Esophagus squamous epithelium (tissue), 5 donors: Measurements from ENCODE around the gene GJB6. TPM values are rescaled to one million over a fixed set of nuclear protein-coding genes. Genes with fewer than 3 reads are reported as not detected.

Experiments
- DNase-seq: peaks from one replicate; lab custom pipeline; 2025; lab: John Stamatoyannopoulos, UW
- H3K27ac ChIP-seq, 4 donors: fragments of 200-600 bp; sonication (generic); one replicate each; pipeline ENCODE4 v1.5.1; 2016 to 2019; ENCODE audit warnings: mild to moderate bottlenecking in 1 of 4
- H3K27me3 ChIP-seq, 4 donors: fragments of 200-600 bp; sonication (generic); 1 replicate in 3 of 4; 2 replicates in 1 of 4; pipeline versions ENCODE4 v1.5.1 to v1.6.0; 2017 to 2021; ENCODE audit warnings: antibody characterized with exemption in 1 of 4
- H3K36me3 ChIP-seq, 3 donors: fragments of 200-600 bp; sonication (generic); one replicate each; pipeline ENCODE4 v1.5.1; 2016 to 2019
- H3K4me1 ChIP-seq, 3 donors: fragments of 200-600 bp; sonication (generic); one replicate each; pipeline ENCODE4 v1.5.1; 2017 to 2019
- H3K4me3 ChIP-seq, 4 donors: fragments of 200-600 bp; sonication (generic); 1 replicate in 3 of 4; 2 replicates in 1 of 4; pipeline ENCODE4 v1.5.1; 2016 to 2019; ENCODE audit warnings: mild to moderate bottlenecking in 2 of 4, moderate library complexity in 1 of 4
- H3K9me3 ChIP-seq, 3 donors: fragments of 200-600 bp; sonication (generic); one replicate each; pipeline ENCODE4 v1.5.1; 2016 to 2019
- CTCF ChIP-seq, 6 experiments: fragments of 450-650 bp in 4 of 6; fragments of 200-600 bp in 2 of 6; sonication (generic) in 2 of 6; IDR thresholded peaks; one replicate each; pipeline ENCODE4 v1.5.1; 2016 to 2019; ENCODE audit warnings: antibody characterized with exemption in 6 of 6, mild to moderate bottlenecking in 4 of 6, moderate library complexity in 4 of 6
- POLR2A ChIP-seq, 4 donors: fragments of 450-650 bp; IDR thresholded peaks; one replicate each; pipeline ENCODE4 v1.6.1; 2017; ENCODE audit warnings: antibody characterized with exemption in 4 of 4, mild to moderate bottlenecking in 4 of 4, moderate library complexity in 3 of 4
- WGBS, 2 donors: methylation state at CpG; one replicate each; pipeline ENCODE4 v1.1.5; 2018; 5-methylcytosine and 5-hydroxymethylcytosine counted together
- intact Hi-C: fragments of 100-400 bp; cut with DNase I; formaldehyde crosslinking; loops from one replicate; pipeline ENCODE4 v1.15.0; 2022
- total RNA-seq, 4 donors: library from RNA; depleted of rRNA; stranded (reverse); fragments of >200 nt; gene quantifications; one replicate each; pipeline ENCODE4 v1.1.0, GENCODE V29; 2016
- donor health status: DM: yes; HTN: yes; CAD: no.

GJB6 gene
- total RNA-seq, 4 donors from 2014 or later = 147 to 460 (median 386) TPM

- intact Hi-C loops = no loop called here
- H3K4me3 ChIP-seq = peak overlapping the region; percentile 53 to 80 (median 72)
- H3K9me3 ChIP-seq = no peaks in the 10 kb centered on the region
- 3% methylated on average over 18 of the region's 73 CpGs; no CpG with 5 or more reads in 1 of the 2 donors for WGBS, 2 donors
- H3K27me3 ChIP-seq = peaks cover 0 to 64% (median 9%) of the 10 kb centered on the region in 4 donors
- peaks cover 7 to 89% (median 30%) of the 10 kb centered on the region in 3 donors for H3K4me1 ChIP-seq
- TF ChIP-seq CTCF (IDR thresholded peaks at IDR 0.05) = no peak
- TF ChIP-seq POLR2A (IDR thresholded peaks at IDR 0.05) = no peak
- no peak for DNase-seq
- H3K27ac ChIP-seq = peak overlapping the region; percentile 81 to 92 (median 89)
- peaks cover 0 to 21% (median 0%) of the 10 kb centered on the region in 3 donors for H3K36me3 ChIP-seq
Measured at GRCh38 chr13:20192158-20192835, 39.8 kb downstream of the GJB6 start.

GRCh38 chr13:20191311-20192157, 40.6 kb downstream of the GJB6 start:
- intact Hi-C loops = no loop called here
- peaks cover 0 to 21% (median 0%) of the 10 kb centered on the region in 3 donors for H3K36me3 ChIP-seq
- H3K4me3 ChIP-seq = peak overlapping the region; percentile 53 to 80 (median 72)
- WGBS, 2 donors = 39 to 54% methylated on average over 3 to 14 of the region's 24 CpGs
- no peaks in the 10 kb centered on the region for H3K9me3 ChIP-seq
- TF ChIP-seq CTCF (IDR thresholded peaks at IDR 0.05) = no peak
- TF ChIP-seq POLR2A (IDR thresholded peaks at IDR 0.05) = no peak
- peaks cover 0 to 58% (median 9%) of the 10 kb centered on the region in 4 donors for H3K27me3 ChIP-seq
- peaks cover 7 to 82% (median 27%) of the 10 kb centered on the region in 3 donors for H3K4me1 ChIP-seq
- DNase-seq = no peak
- H3K27ac ChIP-seq = peak overlapping the region; percentile 81 to 92 (median 89)

GRCh38 chr13:20190481-20191310, 41.4 kb downstream of the GJB6 start:
- peak overlapping the region; percentile 53 to 80 (median 72) for H3K4me3 ChIP-seq
- H3K27ac ChIP-seq = peak overlapping the region; percentile 81 to 92 (median 89)
- peaks cover 0 to 21% (median 0%) of the 10 kb centered on the region in 3 donors for H3K36me3 ChIP-seq
- intact Hi-C loops = no loop called here
- TF ChIP-seq POLR2A (IDR thresholded peaks at IDR 0.05) = peak in 1 of 4 donors; percentile 31
- TF ChIP-seq CTCF (IDR thresholded peaks at IDR 0.05) = no peak
- H3K27me3 ChIP-seq = peaks cover 0 to 50% (median 9%) of the 10 kb centered on the region in 4 donors
- peaks cover 7 to 76% (median 27%) of the 10 kb centered on the region in 3 donors for H3K4me1 ChIP-seq
- DNase-seq = no peak
- 50 to 58% methylated on average over 16 of the region's 16 CpGs for WGBS, 2 donors
- no peaks in the 10 kb centered on the region for H3K9me3 ChIP-seq

GRCh38 chr13:20190076-20190475, 42.0 kb downstream of the GJB6 start:
- H3K4me3 ChIP-seq = peak overlapping the region; percentile 5 to 80 (median 66)
- H3K36me3 ChIP-seq = peaks cover 0 to 21% (median 0%) of the 10 kb centered on the region in 3 donors
- peaks cover 7 to 69% (median 27%) of the 10 kb centered on the region in 3 donors for H3K4me1 ChIP-seq
- H3K27me3 ChIP-seq = peaks cover 0 to 43% (median 9%) of the 10 kb centered on the region in 4 donors
- intact Hi-C loops = no loop called here
- peak overlapping the region; percentile 81 to 92 (median 89) for H3K27ac ChIP-seq
- DNase-seq = no peak
- H3K9me3 ChIP-seq = no peaks in the 10 kb centered on the region
- TF ChIP-seq CTCF (IDR thresholded peaks at IDR 0.05) = no peak
- WGBS, 2 donors = 34 to 62% methylated on average over 4 to 5 of the region's 5 CpGs
